IPS-11a (cell line): Measurements from ENCODE around the gene HSPA4L.

ENCODE experiments used
- H3K4me3 ChIP-seq: one replicate; pipeline ENCODE4 v1.5.1; 2013; ENCODE audit warnings: low read depth, low read length, control low read depth

Gene HSPA4L

GRCh38 chr4:127783026-127783769, 1.1 kb downstream of the HSPA4L start:
- peak overlapping the region; percentile 81 for H3K4me3 ChIP-seq

GRCh38 chr4:127783955-127784770, 2.0 kb downstream of the HSPA4L start:
- H3K4me3 ChIP-seq, result no peak overlapping the region

DNA sequence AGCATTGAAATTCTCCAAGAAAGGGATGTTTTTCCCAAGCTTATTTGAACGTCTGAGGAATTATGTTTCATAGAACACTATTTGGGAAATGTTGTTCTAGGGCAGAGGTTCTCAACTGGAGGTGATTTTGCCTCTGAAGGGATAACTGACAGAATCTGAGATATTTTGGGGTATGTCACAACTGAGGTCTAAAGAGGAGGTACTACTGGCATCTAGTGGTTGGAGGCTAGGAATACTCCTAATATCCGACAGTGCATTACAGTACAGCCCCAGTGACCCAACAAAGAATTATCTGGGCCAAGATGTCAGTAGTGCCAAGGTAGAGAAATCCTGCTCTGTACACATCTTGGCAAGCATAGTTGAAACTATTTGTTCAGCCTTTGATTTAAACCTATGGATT, 6.4 kb downstream of the HSPA4L start:
- H3K4me3 ChIP-seq, result no peak overlapping the region

DNA sequence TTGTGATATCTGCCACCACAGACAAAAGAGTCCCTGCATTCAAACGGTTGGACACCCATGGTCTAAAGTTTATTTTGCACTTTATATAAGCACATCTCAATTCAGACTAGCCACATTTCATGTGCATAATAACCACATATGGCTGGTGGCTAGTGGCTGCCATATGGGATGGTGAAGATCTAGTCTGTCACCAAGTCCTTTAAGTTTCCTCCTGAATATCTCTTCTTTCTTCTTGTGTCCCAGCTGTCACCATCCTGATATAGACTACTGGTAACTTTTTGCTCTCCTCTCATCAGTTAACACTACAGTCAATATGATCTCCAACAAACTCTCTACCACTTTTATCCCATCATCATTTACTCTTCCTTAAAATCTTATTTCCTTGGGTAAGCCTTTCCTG, 9.3 kb downstream of the HSPA4L start:
- H3K4me3 ChIP-seq, result no peak overlapping the region

DNA sequence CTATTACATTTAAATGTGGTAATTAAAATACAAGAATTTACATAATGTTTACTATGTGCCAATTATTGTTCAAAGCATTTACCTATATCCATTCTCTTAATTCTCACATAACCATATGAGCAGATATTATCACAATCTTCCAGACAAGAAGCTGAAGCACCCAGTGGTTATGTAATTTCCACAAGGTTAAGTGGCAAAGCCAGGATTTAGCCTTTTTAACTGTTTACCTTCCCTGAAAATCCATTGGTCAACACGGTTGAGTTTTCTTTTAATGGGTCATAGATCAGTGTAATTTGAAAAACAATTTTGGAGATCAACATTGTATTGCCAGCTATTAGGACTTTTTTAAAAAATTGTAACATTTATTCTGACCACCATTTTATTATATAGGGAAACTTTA, 11.4 kb downstream of the HSPA4L start:
- H3K4me3 ChIP-seq, result no peak overlapping the region

- no peak overlapping the region for H3K4me3 ChIP-seq
Measured at GRCh38 chr4:127799711-127800110, 17.6 kb downstream of the HSPA4L start.

DNA sequence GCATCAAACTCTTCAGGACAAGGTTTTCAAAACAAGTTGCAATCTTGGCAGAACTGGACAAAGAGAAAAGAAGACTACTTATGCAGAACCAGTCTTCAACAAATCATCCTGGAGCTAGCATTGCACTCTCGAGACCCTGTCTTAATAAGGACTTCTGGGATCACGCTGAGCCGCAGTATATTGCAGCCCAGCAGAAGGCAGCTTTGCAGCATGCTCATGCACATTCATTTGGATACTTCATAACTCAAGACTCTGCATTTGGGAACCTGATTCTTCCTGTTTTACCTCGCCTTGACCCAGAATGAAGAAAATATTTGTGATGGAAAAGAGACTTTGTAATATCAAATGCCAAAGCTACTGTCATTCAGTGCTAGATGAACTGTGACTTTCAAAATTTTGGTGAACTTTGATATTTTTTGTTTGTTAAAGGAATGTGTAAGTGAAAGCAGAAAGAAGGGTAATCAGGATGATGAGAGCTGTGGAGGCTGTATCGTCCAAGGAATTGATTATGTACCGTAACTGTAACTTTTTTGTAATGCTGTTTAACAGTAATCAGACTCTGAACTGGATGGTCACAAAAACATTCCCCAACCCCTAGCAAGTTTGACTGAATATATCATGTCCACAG, 27.2 kb downstream of the HSPA4L start:
- H3K4me3 ChIP-seq, result no peak overlapping the region

- H3K4me3 ChIP-seq, result no peak overlapping the region
Measured at GRCh38 chr4:127810551-127810950, 28.4 kb downstream of the HSPA4L start.

- H3K4me3 ChIP-seq, result no peak overlapping the region
Measured at GRCh38 chr4:127822430-127822829, 40.3 kb downstream of the HSPA4L start.

DNA sequence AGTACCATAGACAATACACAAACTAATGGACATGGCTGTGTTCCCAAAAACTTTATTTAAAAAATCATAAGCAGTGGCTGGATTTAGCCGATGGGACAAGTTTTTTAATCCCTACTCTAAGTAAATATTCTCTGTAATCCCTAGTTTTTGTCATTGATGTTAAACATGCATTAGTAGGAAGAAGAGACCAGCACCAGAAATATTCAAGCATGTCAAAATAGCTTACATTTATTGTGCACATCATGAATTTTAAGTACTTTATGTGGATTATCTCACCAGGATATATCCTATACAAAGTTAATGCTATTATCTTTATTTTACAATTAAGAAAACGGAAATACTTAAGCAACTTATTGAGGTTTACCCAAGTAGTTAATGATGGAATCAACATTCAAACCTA, 46.0 kb downstream of the HSPA4L start:
- H3K4me3 ChIP-seq, result no peak overlapping the region

DNA sequence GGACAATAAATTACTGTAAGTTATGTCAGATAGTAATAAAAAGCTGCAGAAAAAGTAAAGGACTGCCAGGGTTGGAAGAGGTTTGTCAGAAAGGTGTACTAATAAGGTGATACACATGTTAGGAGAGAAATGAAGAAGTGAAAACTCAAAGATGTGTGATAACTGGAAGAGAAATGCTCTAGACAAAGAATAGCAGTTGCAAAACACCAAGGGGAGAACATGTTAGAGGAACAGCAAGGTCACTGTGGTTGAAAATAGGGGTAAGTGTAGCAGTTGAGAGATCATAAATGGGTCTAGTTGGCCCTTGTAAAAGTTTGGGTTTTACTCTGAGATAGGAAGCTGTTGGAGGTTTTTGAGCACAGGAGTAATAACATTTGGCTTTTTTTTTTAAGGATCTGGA, 46.9 kb downstream of the HSPA4L start:
- no peak overlapping the region for H3K4me3 ChIP-seq

DNA sequence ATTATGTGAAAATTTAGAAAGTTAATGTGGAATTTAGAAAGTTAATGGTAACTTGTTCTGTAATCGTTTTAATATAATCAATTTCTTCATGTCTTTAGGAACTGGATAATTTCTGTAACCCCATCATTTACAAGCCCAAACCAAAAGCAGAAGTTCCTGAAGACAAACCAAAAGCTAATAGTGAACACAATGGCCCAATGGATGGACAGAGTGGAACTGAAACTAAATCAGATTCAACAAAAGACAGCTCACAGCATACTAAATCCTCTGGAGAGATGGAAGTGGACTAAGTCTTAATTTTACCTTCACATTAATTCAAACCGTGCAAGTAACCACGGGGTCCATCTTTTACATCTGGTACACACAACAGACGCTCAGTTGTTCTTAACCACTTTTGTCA, 50.5 kb downstream of the HSPA4L start:
- H3K4me3 ChIP-seq, result no peak overlapping the region

GRCh38 chr4:127843704-127844600, 61.8 kb downstream of the HSPA4L start:
- H3K4me3 ChIP-seq, result no peak overlapping the region

GRCh38 chr4:127844601-127845116, 62.5 kb downstream of the HSPA4L start:
- H3K4me3 ChIP-seq, result no peak overlapping the region

- H3K4me3 ChIP-seq, result no peak overlapping the region
Measured at GRCh38 chr4:127846061-127846460, 63.9 kb downstream of the HSPA4L start.

DNA sequence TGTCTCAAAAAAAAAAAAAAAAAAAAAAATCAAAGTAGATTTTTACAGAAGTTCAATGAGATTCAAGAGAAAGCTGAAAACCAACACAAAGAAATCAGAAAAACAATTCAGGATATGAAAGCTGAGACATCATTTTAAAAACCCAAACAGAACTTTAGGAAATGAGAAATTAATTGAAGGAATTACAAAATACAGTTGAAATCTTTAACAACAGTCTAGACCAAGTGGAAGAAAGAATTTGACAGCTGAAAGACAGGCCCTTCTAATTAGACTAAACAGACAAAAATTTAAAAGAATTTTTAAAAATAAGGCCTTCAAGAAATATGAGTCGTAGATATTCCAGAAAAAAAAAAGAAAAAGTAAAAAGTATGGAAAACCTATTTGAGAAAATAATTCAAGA, 64.6 kb downstream of the HSPA4L start:
- no peak overlapping the region for H3K4me3 ChIP-seq

DNA sequence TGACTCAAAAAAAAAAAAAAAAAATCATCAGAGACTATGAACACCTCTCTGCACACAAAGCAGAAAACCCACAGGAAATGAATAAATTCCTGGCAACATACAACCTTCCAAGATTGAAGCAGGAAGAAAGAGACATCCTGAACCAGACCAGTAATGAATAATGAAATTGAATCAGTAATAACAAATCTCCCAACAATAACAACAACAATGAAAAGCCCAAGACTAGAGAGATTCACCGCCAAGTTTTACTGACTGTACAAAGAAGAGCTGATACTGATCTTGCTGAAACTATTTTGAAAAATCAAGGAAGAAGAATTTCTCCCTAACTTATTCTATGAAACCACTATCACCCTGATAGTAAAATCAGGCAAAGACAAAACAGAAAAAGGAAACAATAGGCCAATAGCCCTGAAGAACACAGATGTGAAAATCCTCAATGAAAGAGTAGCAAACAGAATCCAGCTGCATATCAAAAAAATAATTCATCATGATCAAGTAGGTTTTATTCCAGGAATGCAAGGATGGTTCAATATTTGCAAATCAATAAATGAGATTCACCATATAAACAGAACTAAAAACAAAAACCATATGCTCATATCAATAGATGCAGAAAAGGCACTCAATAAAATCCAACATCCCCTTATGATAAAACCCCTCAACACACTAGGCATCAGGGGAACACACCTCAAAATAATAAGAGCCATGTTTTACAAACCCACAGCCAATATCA, 67.5 kb downstream of the HSPA4L start:
- no peak overlapping the region for H3K4me3 ChIP-seq

- no peak overlapping the region for H3K4me3 ChIP-seq
Measured at GRCh38 chr4:127852661-127853060, 70.5 kb downstream of the HSPA4L start.

- H3K4me3 ChIP-seq, result no peak overlapping the region
Measured at GRCh38 chr4:127856196-127856812, 74.2 kb downstream of the HSPA4L start.
